Ectodermal cell (in vitro differentiated cells): ENCODE data around the gene CASTOR1. TPM values are rescaled to one million over a fixed set of nuclear protein-coding genes. Genes with fewer than 3 reads are reported as not detected.
"Not testable (repeated sequence)": the region's sequence is repeated elsewhere in the genome, so short reads cannot be mapped to it uniquely, and the experiment has no call there.

ENCODE experiments used
- H3K27ac ChIP-seq: 2 replicates; pipeline ENCODE4 v1.7.0; 2013; ENCODE audit warnings: mild to moderate bottlenecking, low read depth, low read length; ENCODE audit not compliant: insufficient read depth, poor library complexity, severe bottlenecking
- H3K27me3 ChIP-seq: 2 replicates; pipeline ENCODE4 v1.7.0; 2013; ENCODE audit warnings: mild to moderate bottlenecking, low read length; ENCODE audit not compliant: insufficient read depth, control insufficient read depth, poor library complexity, severe bottlenecking
- H3K36me3 ChIP-seq: one replicate; pipeline ENCODE4 v1.7.0; 2013; ENCODE audit warnings: low read length; ENCODE audit not compliant: control insufficient read depth, insufficient read depth
- H3K4me1 ChIP-seq: one replicate; pipeline ENCODE4 v1.7.0; 2013; ENCODE audit warnings: low read length; ENCODE audit not compliant: control insufficient read depth, insufficient read depth
- H3K4me3 ChIP-seq: 2 replicates; pipeline ENCODE4 v1.7.0; 2013; ENCODE audit warnings: low read depth, low read length, control low read depth; ENCODE audit not compliant: insufficient read depth
- H3K9me3 ChIP-seq: 2 replicates; pipeline ENCODE4 v1.7.0; 2013; ENCODE audit warnings: mild to moderate bottlenecking, low read length, moderate library complexity; ENCODE audit not compliant: control insufficient read depth
- WGBS, 2 experiments: methylation state at CpG; one replicate each; pipeline ENCODE4 v1.1.7; 2013; ENCODE audit warnings: missing lambda C conversion rate in 2 of 2; 5-methylcytosine and 5-hydroxymethylcytosine counted together
- polyA plus RNA-seq, 4 experiments: library from polyadenylated mRNA; stranded (reverse); fragments of 50-300 nt; gene quantifications; one replicate each; pipeline ENCODE4 v1.2.3, GENCODE V29; 2013

Gene CASTOR1
- 11.3 TPM for polyA plus RNA-seq (2013, experiment 1 of 4)
- 12.0 TPM for polyA plus RNA-seq (2013, experiment 2 of 4)
- polyA plus RNA-seq (2013, experiment 3 of 4), result 10.9 TPM
- 9.8 TPM for polyA plus RNA-seq (2013, experiment 4 of 4)

DNA sequence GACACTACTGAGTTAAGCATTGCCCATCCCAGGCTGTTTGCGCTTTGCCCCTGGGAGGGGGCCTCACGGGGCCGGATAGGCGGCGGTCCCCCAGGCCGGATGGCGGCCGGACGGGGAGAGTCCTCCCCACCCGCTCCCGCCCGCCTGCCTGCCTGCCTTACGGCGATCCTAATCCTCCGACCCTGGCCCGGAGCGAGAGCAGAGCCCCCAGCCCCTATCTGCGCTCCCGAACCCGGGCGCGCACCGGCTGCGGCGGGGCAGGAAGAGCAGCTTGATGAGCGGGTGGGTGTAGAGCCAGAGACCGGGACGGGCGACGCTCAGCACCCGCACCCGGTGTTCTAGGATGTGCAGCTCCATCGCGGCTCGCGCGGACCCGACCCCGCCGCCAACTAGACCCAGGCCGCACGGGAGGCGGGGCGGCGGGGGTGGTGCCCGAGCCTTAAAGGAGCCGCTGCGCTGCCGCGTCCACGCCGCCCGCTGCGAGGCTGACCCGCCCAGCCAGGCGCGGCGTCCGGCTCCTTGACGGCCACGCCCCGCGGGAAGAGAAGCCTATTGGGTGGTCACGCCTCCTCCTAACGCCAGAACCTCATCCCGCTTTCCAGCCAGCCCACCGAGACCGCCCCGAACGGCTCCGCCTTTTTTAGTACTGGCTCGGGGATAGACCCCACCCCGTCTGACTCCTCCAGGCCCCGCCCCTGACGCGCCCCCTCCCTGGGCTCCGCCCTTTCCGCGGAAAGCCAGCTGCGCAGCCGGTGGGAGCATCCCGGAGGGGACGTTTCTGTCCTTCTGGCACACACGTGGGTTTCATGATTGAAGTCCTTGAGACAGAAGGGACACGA, at the start of gene CASTOR1:
Gene CASTOR1 (minus strand): TSS at position 365 of the 839 bp plus-strand sequence. CDS start 8 bp downstream, at position 357.
- Histone ChIP-seq H3K27me3 (peaks cover 12% of the 10 kb centered on the region), H3K4me3 (peak within 1 kb of the TSS; percentile 68), H3K27ac (peak within 1 kb of the TSS; percentile 54), H3K36me3 (no peaks in the 10 kb centered on the region), H3K9me3 (no peaks in the 10 kb centered on the region), H3K4me1 (peaks cover 11% of the 10 kb centered on the region)
- WGBS, 2 experiments, result 0% methylated on average over 85 of the region's 85 CpGs

DNA sequence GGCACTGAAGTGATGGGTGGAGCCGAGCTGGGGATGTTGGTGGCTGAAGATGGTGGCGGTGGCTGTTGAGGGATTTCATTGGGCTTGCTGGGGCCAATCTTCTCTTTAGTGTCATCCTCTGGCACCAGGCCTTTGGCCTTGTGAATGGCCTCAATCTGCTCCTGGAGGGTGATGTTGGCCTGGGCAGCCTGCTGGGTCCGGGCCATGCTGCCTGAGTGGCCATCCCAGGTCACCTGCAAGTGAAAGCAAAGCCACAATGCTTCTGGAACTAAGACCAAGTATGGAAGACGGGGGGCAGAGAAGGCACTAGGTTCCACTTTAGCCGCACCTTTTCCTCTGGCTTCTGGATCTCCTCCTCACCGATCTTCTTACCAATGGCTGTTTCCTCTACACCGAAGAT, 49.5 kb upstream of the CASTOR1 start:
- H3K36me3 ChIP-seq, result peaks cover 91% of the 10 kb centered on the region
- no peak overlapping the region for H3K27ac ChIP-seq
- H3K4me3 ChIP-seq, result no peak overlapping the region
- H3K27me3 ChIP-seq, result no peaks in the 10 kb centered on the region
- H3K4me1 ChIP-seq, result no peaks in the 10 kb centered on the region
- 98% methylated on average over 7 of the region's 7 CpGs for WGBS, 2 experiments
- no peaks in the 10 kb centered on the region for H3K9me3 ChIP-seq

DNA sequence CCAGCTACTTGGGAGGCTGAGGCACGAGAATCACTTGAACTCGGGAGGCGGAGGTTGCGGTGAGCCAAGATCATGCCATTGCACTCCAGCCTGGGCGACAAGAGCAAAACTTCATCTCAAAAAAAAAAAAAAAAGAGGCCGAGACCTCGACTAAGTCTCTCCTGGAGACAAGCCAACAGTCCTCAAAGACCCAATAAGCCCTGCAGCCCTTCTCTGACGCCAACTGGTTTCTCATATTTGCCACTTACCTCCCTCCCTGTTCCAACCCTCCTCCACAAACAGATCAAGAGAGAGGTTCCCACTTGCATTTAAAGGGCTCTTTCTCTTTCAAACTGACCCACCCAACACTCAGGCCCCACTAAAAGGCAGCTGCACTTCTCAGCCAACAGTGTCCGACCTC, 49.0 kb upstream of the CASTOR1 start:
- not testable (repeated sequence) for H3K9me3 ChIP-seq, H3K4me1 ChIP-seq, H3K4me3 ChIP-seq, H3K27ac ChIP-seq, H3K27me3 ChIP-seq
- H3K36me3 ChIP-seq, result peaks cover 92% of the 10 kb centered on the region
- WGBS, 2 experiments, result 93 to 96% methylated on average over 9 of the region's 9 CpGs

DNA sequence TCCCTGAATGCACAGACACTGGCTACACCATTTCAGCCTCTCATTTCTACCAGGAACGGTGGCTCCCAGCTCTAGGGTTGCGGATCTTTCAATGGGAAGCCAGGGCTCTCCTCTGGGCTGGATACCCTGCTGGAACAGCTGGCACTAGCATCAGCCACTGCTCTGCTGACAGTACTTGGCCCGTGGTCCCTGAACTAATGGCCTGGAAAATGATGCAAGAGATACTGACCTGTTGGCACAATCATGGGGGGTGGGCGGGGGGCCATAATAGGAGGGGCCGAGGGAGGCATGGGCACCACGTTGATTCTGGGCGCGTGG, 48.1 kb upstream of the CASTOR1 start:
- Histone ChIP-seq H3K36me3 (peaks cover 87% of the 10 kb centered on the region), H3K9me3 (no peaks in the 10 kb centered on the region), H3K27ac (no peak overlapping the region), H3K4me1 (no peaks in the 10 kb centered on the region), H3K27me3 (no peaks in the 10 kb centered on the region), H3K4me3 (no peak overlapping the region)
- WGBS, 2 experiments, result 94 to 95% methylated on average over 8 of the region's 8 CpGs

DNA sequence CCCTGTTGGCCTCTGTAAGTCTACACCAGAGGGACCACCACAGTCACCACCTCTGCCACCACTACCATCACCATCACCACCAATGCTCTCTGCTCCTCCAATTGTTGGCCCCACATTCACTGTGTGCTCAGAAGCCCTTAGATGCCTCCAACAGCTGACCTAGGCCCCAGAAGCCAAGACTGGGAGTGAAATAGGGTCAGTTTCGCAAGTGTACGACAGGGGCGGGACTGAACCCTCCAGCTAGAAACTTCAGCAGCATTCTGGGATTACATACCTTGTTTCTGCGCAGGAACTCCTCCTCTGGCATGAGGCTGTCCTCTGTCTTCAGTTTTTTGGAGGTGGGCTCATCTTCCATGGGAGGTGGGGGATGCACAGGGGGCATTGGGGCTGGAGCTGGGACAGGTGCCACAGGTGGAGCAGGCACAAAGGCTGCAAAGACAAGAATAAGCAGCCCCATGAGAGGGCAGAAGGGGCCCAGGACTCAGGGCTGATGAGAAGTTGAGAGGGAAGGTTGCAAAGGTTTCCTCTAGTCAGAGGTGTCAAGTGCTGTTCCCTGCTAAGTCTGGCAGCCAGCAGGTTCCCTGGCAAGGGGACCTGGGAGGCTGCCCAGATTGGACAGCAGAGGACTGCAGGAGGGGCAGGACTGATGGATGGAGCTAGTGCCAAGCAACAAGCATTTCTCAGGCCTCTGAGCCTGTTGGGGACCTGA, 47.6 kb upstream of the CASTOR1 start:
- no peaks in the 10 kb centered on the region for H3K27me3 ChIP-seq
- H3K36me3 ChIP-seq, result peaks cover 83% of the 10 kb centered on the region
- H3K27ac ChIP-seq, result no peak overlapping the region
- WGBS, 2 experiments, result 99% methylated on average over 4 of the region's 4 CpGs
- H3K9me3 ChIP-seq, result no peaks in the 10 kb centered on the region
- H3K4me1 ChIP-seq, result no peaks in the 10 kb centered on the region
- H3K4me3 ChIP-seq, result no peak overlapping the region

DNA sequence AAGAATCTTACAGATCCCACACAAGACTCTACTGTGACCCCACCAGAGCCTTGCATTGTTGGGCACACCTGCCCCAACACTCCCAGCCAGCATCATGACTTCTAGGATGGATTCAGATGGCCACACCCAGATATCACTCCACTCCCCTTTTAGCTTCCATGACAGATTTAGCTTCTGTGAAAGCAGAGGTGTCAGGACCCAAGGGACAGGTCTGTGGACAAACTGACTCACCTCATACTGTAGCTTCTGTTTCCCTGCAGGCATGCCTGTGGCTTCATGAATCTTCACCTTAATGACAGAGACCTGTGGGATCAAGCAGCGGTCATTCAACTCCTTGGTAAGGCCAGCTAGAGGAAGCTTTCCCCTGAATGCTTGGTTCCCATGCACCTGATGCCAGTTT, 45.9 kb upstream of the CASTOR1 start:
- Histone ChIP-seq H3K4me1 (no peaks in the 10 kb centered on the region), H3K27ac (no peak overlapping the region), H3K4me3 (no peak overlapping the region), H3K36me3 (peaks cover 75% of the 10 kb centered on the region), H3K27me3 (no peaks in the 10 kb centered on the region), H3K9me3 (no peaks in the 10 kb centered on the region)
- WGBS, 2 experiments, result 90 to 96% methylated on average over 1 of the region's 1 CpG

DNA sequence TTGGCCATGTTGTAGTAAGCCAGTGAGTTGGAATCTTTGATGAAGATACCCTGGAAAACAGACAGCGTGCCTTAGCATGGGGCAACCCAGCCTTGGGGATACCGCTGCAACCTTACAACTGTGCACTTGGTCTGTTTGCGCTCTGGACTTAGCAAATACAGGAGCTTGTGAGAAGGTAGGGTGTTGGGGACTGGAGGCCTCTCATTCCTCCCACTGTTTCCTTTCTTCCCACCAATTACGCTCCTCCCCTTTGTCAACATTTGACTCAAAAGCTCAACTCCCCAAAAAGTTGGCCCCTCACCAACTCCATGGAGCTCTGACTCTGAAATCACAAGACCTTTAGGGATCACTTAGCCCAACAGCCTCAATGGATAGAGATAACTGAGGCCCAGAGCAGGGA, 45.3 kb upstream of the CASTOR1 start:
- Histone ChIP-seq H3K4me1 (no peaks in the 10 kb centered on the region), H3K4me3 (no peak overlapping the region), H3K27me3 (no peaks in the 10 kb centered on the region), H3K27ac (no peak overlapping the region), H3K9me3 (no peaks in the 10 kb centered on the region), H3K36me3 (peaks cover 69% of the 10 kb centered on the region)
- 94 to 100% methylated on average over 4 of the region's 4 CpGs for WGBS, 2 experiments

DNA sequence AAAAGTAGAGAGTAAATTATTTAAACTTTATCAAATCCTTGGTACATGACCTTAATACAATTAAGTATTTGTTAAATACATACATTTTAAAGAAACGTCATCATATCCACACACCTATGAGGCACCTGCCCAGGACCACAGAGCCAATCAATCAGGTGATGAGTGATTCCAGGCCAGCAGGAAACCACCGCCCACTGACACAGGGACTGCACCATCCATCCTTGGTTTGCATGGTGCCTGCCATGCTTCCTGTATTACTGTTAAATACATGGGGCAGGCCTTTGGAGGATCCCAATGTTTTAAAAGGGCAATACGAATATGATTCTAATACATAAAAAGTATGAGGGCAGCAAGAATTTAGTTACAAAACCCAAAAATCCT, 44.4 kb upstream of the CASTOR1 start:
- no peaks in the 10 kb centered on the region for H3K27me3 ChIP-seq
- no peak overlapping the region for H3K4me3 ChIP-seq
- H3K27ac ChIP-seq, result no peak overlapping the region
- H3K9me3 ChIP-seq, result no peaks in the 10 kb centered on the region
- 95 to 100% methylated on average over 3 of the region's 3 CpGs for WGBS, 2 experiments
- H3K36me3 ChIP-seq, result peaks cover 61% of the 10 kb centered on the region
- no peaks in the 10 kb centered on the region for H3K4me1 ChIP-seq

DNA sequence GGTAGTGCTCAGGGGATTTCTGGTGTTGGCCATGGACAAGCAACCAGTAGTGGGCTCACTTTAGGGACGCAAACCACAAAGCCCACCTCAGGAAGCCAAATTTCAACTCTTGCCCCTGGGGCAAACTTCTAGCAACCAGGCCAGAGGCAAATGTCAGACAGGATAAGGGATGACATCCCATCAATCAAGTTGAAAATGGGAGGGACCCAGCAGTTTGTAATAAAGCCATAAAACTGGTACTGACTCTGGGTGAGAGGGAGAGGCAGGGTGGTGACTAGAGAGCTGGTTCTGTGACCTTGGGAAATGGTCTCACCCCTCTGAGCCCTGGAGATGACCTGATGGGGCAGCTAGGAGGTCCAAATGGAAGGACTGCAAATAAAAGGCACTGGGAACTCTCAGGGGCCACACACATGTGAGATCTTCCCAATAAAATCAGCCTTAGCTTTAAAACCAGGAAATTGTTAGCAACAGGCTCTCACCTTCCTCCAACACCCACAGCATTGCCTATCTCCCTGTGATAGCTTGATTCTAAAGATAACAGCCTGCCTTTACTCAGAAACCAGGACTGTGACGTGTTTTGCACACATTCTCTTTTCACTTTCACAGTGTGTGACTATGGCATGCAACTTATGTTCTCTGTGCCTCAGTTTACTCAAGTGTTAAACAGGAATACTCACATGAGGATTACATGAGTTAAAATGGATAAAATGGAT, 43.8 kb upstream of the CASTOR1 start:
- Histone ChIP-seq H3K4me1 (no peaks in the 10 kb centered on the region), H3K9me3 (no peaks in the 10 kb centered on the region), H3K36me3 (peaks cover 56% of the 10 kb centered on the region), H3K4me3 (no peak overlapping the region), H3K27ac (no peak overlapping the region), H3K27me3 (no peaks in the 10 kb centered on the region)
- WGBS, 2 experiments, result 93 to 95% methylated on average over 2 of the region's 2 CpGs

DNA sequence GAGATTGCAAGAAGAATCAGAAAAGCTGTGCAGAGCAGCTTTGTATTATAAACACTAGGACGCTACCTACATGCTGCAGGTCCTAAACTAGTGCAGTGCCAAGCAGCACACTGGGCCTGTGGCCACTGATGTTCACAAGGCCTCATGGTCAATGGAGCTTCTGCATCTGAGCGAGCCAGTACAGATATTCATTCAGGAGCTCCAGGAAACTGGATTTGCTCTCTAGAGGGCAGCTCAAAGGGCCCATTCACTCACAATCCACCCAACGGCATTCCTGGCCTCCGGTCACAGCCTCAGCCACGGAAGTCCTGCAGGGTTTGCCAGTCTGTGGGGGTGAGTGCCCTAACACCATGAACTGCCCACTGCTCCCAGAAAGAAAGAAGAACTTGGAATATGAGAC, 43.2 kb upstream of the CASTOR1 start:
- 90 to 94% methylated on average over 5 of the region's 5 CpGs for WGBS, 2 experiments
- peaks cover 51% of the 10 kb centered on the region for H3K36me3 ChIP-seq
- H3K9me3 ChIP-seq, result no peaks in the 10 kb centered on the region

More for the DNA sequence above, 43.2 kb upstream of the CASTOR1 start:
- Histone ChIP-seq H3K27ac (no peak overlapping the region), H3K4me1 (no peaks in the 10 kb centered on the region), H3K4me3 (no peak overlapping the region), H3K27me3 (no peaks in the 10 kb centered on the region)
